GM19372 (cell line): ENCODE results near the gene PDE4DIP.
"Not testable (repeated sequence)": the region's sequence is repeated elsewhere in the genome, so short reads cannot be mapped to it uniquely, and the experiment has no call there.

ENCODE experiments used
- ATAC-seq: cut with Tn5 transposase; IDR thresholded peaks from one replicate; pipeline ENCODE4 v1.9.1; 2021; ENCODE audit warnings: mild to moderate bottlenecking, low read depth, moderate library complexity; ENCODE audit not compliant: unreplicated experiment

Gene PDE4DIP

GRCh38 chr1:148868924-148869633 lies 24.9 kb downstream of the PDE4DIP start:
- ATAC-seq, result not testable (repeated sequence)

GRCh38 chr1:148869634-148869961 lies 25.4 kb downstream of the PDE4DIP start:
- not testable (repeated sequence) for ATAC-seq

- ATAC-seq, result not testable (repeated sequence)
These were observed 30.5 kb downstream of the PDE4DIP start for GRCh38 chr1:148874408-148875388.

- ATAC-seq, result not testable (repeated sequence)
These were observed 35.7 kb downstream of the PDE4DIP start for GRCh38 chr1:148879812-148880416.

GRCh38 chr1:148881261-148881660 lies 37.0 kb downstream of the PDE4DIP start:
- ATAC-seq, result not testable (repeated sequence)

GRCh38 chr1:148885219-148885618 lies 41.0 kb downstream of the PDE4DIP start:
- not testable (repeated sequence) for ATAC-seq

- ATAC-seq, result not testable (repeated sequence)
These were observed 42.1 kb downstream of the PDE4DIP start for GRCh38 chr1:148886293-148886692.

GRCh38 chr1:148888597-148888996 lies 44.4 kb downstream of the PDE4DIP start:
- not testable (repeated sequence) for ATAC-seq

- not testable (repeated sequence) for ATAC-seq
These were observed 45.2 kb downstream of the PDE4DIP start for GRCh38 chr1:148889267-148890074.

- ATAC-seq, result not testable (repeated sequence)
These were observed 45.9 kb downstream of the PDE4DIP start for GRCh38 chr1:148890075-148890568.

- not testable (repeated sequence) for ATAC-seq
These were observed 50.4 kb downstream of the PDE4DIP start for GRCh38 chr1:148894360-148895352.

- not testable (repeated sequence) for ATAC-seq
These were observed 55.8 kb downstream of the PDE4DIP start for GRCh38 chr1:148900026-148900425.

- not testable (repeated sequence) for ATAC-seq
These were observed 56.5 kb downstream of the PDE4DIP start for GRCh38 chr1:148900691-148901090.

GRCh38 chr1:148901150-148901952 lies 57.1 kb downstream of the PDE4DIP start:
- ATAC-seq, result not testable (repeated sequence)

- not testable (repeated sequence) for ATAC-seq
These were observed 57.7 kb downstream of the PDE4DIP start for GRCh38 chr1:148901953-148902341.

GRCh38 chr1:148909219-148909826 lies 65.1 kb downstream of the PDE4DIP start:
- ATAC-seq, result not testable (repeated sequence)

GRCh38 chr1:148911303-148911928 lies 67.2 kb downstream of the PDE4DIP start:
- ATAC-seq, result not testable (repeated sequence)
